GM18505 (cell line): ENCODE data around the gene TCF7L2.

ENCODE experiments used
- ATAC-seq: cut with Tn5 transposase; IDR thresholded peaks from one replicate; pipeline ENCODE4 v1.9.1; 2021; ENCODE audit not compliant: unreplicated experiment
- POLR2A ChIP-seq: IDR thresholded peaks from 4 replicates; pipeline ENCODE4 v1.6.1; 2011; ENCODE audit warnings: borderline replicate concordance; ENCODE audit not compliant: insufficient read depth, insufficient read length; ENCODE audit errors: extremely low read depth

Gene TCF7L2

GRCh38 chr10:113030453-113030852 is 80.4 kb downstream of the TCF7L2 start:
- ATAC-seq: no peak
- TF ChIP-seq POLR2A: no peak

GRCh38 chr10:113031147-113031546 is 81.1 kb downstream of the TCF7L2 start:
- no peak for TF ChIP-seq POLR2A

GRCh38 chr10:113033991-113034390 is 83.9 kb downstream of the TCF7L2 start:
- ATAC-seq: no peak
- no peak for TF ChIP-seq POLR2A

More at GRCh38 chr10:113031147-113031546, 81.1 kb downstream of the TCF7L2 start:
- ATAC-seq: no peak

GRCh38 chr10:113035732-113036312 is 85.8 kb downstream of the TCF7L2 start:
- no peak for ATAC-seq
- no peak for TF ChIP-seq POLR2A

GRCh38 chr10:113036619-113037018 is 86.6 kb downstream of the TCF7L2 start:
- ATAC-seq: no peak
- no peak for TF ChIP-seq POLR2A

GRCh38 chr10:113037218-113037617 is 87.2 kb downstream of the TCF7L2 start:
- ATAC-seq: no peak
- no peak for TF ChIP-seq POLR2A

- no peak for ATAC-seq
- TF ChIP-seq POLR2A: no peak
These were observed 88.1 kb downstream of the TCF7L2 start for GRCh38 chr10:113038183-113038582.

- no peak for TF ChIP-seq POLR2A
- ATAC-seq: no peak
These were observed 88.9 kb downstream of the TCF7L2 start for GRCh38 chr10:113038985-113039384.

GRCh38 chr10:113041324-113041723 is 91.3 kb downstream of the TCF7L2 start:
- no peak for TF ChIP-seq POLR2A
- ATAC-seq: no peak

- no peak for ATAC-seq
- no peak for TF ChIP-seq POLR2A
These were observed 92.0 kb downstream of the TCF7L2 start for GRCh38 chr10:113041841-113042750.

- no peak for TF ChIP-seq POLR2A
- no peak for ATAC-seq
These were observed 92.8 kb downstream of the TCF7L2 start for GRCh38 chr10:113042868-113043267.

GRCh38 chr10:113044016-113044755 is 94.1 kb downstream of the TCF7L2 start:
- ATAC-seq: no peak
- TF ChIP-seq POLR2A: no peak
